ENCODE results near the gene PRIM1. TPM values are rescaled to one million over a fixed set of nuclear protein-coding genes. Genes with fewer than 3 reads are reported as not detected.

Gene PRIM1
- total and polyA plus RNA-seq, 10 donors: 5.2 to 23.0 (median 10.8) TPM

DNA sequence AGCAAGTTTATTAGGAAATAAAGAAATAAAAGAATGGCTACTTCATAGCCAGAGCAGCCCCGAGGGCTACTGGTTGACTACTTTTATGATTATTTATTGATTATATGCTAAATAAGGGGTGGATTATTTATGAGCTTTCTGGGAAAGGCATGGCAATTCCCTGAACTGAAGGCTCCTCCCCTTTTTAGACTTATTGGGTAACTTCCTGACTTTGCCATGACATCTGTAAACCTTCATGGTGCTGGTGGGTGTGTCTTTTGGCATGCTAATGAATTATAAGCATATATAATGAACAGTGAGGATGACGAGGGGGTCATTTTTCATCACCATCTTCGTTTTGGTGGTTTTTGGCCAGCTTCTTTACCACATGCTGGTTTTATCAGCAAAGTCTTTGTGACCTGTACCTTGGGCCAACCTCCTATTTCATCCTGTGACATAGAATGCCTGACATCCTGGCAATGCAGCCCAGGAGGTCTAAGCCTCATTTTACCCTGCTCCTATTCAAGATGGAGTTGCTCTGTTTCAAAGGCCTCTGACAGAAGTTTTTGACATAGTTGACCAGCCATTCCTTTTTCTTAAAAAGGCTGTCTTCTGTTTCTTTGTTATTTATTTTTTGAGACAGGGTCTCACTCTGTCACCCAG, 53.0 kb downstream of the PRIM1 start:
- no peak overlapping the region for H3K4me3 ChIP-seq
- peak overlapping the region in 4 of 8 donors; percentile 79 to 88 (median 84) for H3K27ac ChIP-seq
- TF ChIP-seq CTCF (IDR thresholded peaks at IDR 0.05 in 8 of 11, conservative IDR thresholded peaks at IDR 0.05 in 3 of 11) (no peak), POLR2AphosphoS5 (IDR thresholded peaks at IDR 0.05) (no peak), POLR2A (IDR thresholded peaks at IDR 0.05) (no peak)

GRCh38 chr12:56695327-56696101, 56.6 kb downstream of the PRIM1 start:
- H3K36me3 ChIP-seq: no peaks in the 10 kb centered on the region
- no peaks in the 10 kb centered on the region for H3K9me3 ChIP-seq
- intact Hi-C loops (cut with DNase I; ENCODE audit: low total_unique reads): loop anchor here (2.0 kb wide), 1 partner anchor 27 kb away; no protein-coding TSS in a partner anchor
- peaks cover 0 to 16% (median under 1%) of the 10 kb centered on the region in 6 donors for H3K4me1 ChIP-seq
- no peak for DNase-seq
- H3K4me3 ChIP-seq: no peak overlapping the region
- H3K27ac ChIP-seq: no peak overlapping the region
- H3K27me3 ChIP-seq (replicated peaks in 1 of 7): no peaks in the 10 kb centered on the region
- TF ChIP-seq POLR2AphosphoS5 (IDR thresholded peaks at IDR 0.05): no peak
- TF ChIP-seq CTCF (IDR thresholded peaks at IDR 0.05 in 8 of 11, conservative IDR thresholded peaks at IDR 0.05 in 3 of 11): no peak
- TF ChIP-seq POLR2A (IDR thresholded peaks at IDR 0.05): no peak
- 82 to 89% (median 86%) methylated on average over 2 of the region's 2 CpGs for WGBS, 5 donors

More for the DNA sequence above, 53.0 kb downstream of the PRIM1 start:
- intact Hi-C loops (cut with DNase I; ENCODE audit: low total_unique reads): no loop called here
- Histone ChIP-seq H3K9me3 (no peaks in the 10 kb centered on the region), H3K4me1 (peaks cover 0 to 27% (median 2%) of the 10 kb centered on the region in 6 donors), H3K27me3 (replicated peaks in 1 of 7) (no peaks in the 10 kb centered on the region), H3K36me3 (no peaks in the 10 kb centered on the region)
- WGBS, 5 donors: 62 to 84% (median 71%) methylated on average over 3 of the region's 3 CpGs
- no peak for DNase-seq

DNA sequence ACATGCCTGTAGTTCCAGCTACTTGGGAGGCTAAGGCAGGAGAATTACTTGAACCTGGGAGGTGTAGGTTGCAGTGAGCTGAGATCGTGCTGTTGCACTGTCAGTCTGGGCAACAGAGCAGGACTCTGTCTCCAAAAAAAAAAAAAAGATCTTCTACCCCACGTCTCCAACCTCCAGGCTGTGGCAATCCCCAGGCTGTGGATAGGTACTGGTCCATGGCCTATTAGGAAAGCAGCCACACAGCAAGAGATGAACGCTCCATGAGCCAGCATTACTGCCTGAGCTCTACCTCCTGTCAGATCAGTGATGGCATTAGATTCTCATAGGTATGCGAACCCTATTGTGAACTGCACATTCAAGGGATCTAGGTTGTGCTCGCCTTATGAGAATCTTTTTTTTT, 58.0 kb downstream of the PRIM1 start:
- no peak for TF ChIP-seq POLR2AphosphoS5 (IDR thresholded peaks at IDR 0.05)
- H3K27ac ChIP-seq: no peak overlapping the region
- 78 to 89% (median 79%) methylated on average over 5 of the region's 5 CpGs for WGBS, 5 donors
- H3K4me3 ChIP-seq: no peak overlapping the region
- peaks cover 0 to 14% (median 2%) of the 10 kb centered on the region in 6 donors for H3K4me1 ChIP-seq
- no peaks in the 10 kb centered on the region for H3K9me3 ChIP-seq
- intact Hi-C loops (cut with DNase I; ENCODE audit: low total_unique reads): loop anchor here (2.0 kb wide), 1 partner anchor 29 kb away; no protein-coding TSS in a partner anchor
- H3K27me3 ChIP-seq (replicated peaks in 1 of 7): no peaks in the 10 kb centered on the region
- DNase-seq: no peak
- H3K36me3 ChIP-seq: no peaks in the 10 kb centered on the region

DNA sequence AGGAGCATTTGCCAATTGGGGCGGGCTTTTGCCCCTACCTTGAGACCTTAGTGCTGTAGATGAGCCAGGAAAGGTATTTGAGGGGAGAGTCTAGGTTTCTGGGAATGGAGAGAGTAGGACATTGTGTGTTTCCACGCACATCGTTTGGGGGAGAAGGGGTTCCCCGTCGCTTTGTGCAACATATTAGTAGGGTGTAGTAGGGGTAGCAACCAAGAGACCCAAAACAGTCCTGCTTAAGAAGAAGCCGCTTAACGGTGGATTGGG, 63.3 kb downstream of the PRIM1 start:
- H3K4me1 ChIP-seq: peaks cover 9 to 50% (median 31%) of the 10 kb centered on the region in 6 donors
- peak; percentile 86 for DNase-seq
- H3K36me3 ChIP-seq: no peaks in the 10 kb centered on the region
- peak overlapping the region; percentile 99 to 100 (median 100) for H3K27ac ChIP-seq
- no peaks in the 10 kb centered on the region for H3K27me3 ChIP-seq (replicated peaks in 1 of 7)
- TF ChIP-seq POLR2AphosphoS5 (IDR thresholded peaks at IDR 0.05): no peak
- WGBS, 5 donors: 2 to 5% (median 2%) methylated on average over 7 of the region's 7 CpGs
- no peaks in the 10 kb centered on the region for H3K9me3 ChIP-seq
- intact Hi-C loops (cut with DNase I; ENCODE audit: low total_unique reads): no loop called here
- peak overlapping the region; percentile 51 to 98 (median 90) for H3K4me3 ChIP-seq

All from spleen (tissue), 11 donors.